ENCODE data around the gene MYO1D. TPM values are rescaled to one million over a fixed set of nuclear protein-coding genes. Genes with fewer than 3 reads are reported as not detected.

MYO1D gene
- total RNA-seq, 1 donor: 160 TPM

DNA sequence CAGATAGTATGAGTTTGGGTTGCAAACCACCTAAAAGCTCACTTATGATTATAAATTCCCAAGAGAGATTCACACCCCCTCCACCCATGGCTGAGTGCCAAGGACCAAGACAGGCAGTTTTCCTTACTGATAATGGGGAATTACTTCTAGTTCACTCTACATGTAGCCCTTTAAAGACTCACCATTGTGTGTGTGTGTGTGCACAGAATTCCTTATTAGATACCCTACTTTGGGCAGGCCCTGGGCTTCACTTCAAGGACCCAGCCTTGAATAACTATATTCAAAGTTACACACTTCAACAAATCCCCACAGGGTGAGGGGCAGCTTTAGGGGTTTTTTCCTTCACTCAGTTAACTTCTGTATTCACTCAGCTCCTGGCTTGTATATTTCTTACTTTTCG is 143.5 kb downstream of the MYO1D start:
- no peaks in the 10 kb centered on the region for H3K27me3 ChIP-seq (ENCODE audit: insufficient read depth, low read length)
- no peaks in the 10 kb centered on the region for H3K9me3 ChIP-seq (ENCODE audit: low read depth, low read length)
- H4K20me1 ChIP-seq (ENCODE audit: insufficient read depth, low read length): no peaks in the 10 kb centered on the region
- no peak overlapping the region for H3K27ac ChIP-seq (ENCODE audit: low read depth, low read length)
- TF ChIP-seq, protein P1, sequence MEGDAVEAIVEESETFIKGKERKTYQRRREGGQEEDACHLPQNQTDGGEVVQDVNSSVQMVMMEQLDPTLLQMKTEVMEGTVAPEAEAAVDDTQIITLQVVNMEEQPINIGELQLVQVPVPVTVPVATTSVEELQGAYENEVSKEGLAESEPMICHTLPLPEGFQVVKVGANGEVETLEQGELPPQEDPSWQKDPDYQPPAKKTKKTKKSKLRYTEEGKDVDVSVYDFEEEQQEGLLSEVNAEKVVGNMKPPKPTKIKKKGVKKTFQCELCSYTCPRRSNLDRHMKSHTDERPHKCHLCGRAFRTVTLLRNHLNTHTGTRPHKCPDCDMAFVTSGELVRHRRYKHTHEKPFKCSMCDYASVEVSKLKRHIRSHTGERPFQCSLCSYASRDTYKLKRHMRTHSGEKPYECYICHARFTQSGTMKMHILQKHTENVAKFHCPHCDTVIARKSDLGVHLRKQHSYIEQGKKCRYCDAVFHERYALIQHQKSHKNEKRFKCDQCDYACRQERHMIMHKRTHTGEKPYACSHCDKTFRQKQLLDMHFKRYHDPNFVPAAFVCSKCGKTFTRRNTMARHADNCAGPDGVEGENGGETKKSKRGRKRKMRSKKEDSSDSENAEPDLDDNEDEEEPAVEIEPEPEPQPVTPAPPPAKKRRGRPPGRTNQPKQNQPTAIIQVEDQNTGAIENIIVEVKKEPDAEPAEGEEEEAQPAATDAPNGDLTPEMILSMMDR (IDR thresholded peaks at IDR 0.05; ENCODE audit: extremely low read depth, low read depth, low read length): no peak
- no peaks in the 10 kb centered on the region for H3K36me3 ChIP-seq (ENCODE audit: insufficient read depth, low read length)
- no peak overlapping the region for H3K4me3 ChIP-seq (ENCODE audit: insufficient read depth, low read length)
- no peaks in the 10 kb centered on the region for H3K79me2 ChIP-seq (ENCODE audit: insufficient read depth, low read length)
- H3K4me1 ChIP-seq (ENCODE audit: insufficient read depth, low read length): no peaks in the 10 kb centered on the region
- no peak for DNase-seq (ENCODE audit: insufficient read length, low spot score, missing footprints)
- H3K4me2 ChIP-seq (ENCODE audit: insufficient read depth, low read length): no peak overlapping the region
- no peak overlapping the region for H2AFZ ChIP-seq (ENCODE audit: low read length)

DNA sequence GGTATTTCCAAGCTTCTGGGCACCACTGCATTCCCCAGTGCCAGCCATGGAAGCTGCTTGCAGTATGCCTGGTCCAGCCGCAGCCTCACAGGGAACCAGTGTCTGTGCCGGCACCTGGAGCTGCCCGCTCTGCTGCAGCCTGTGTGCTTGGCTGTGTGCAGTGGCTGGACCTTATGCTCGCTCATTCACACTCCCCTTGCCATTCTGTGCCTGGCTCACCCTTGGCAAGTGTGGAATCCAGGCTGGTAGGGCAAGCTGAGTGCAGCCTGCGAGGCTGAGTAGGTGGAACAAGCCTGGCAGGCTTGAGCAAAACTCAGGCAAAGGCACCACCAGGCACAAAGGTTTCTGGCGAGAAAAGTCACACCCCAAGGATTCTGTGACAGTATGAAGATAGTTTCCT is 144.0 kb downstream of the MYO1D start:
- Histone ChIP-seq H3K27me3 (ENCODE audit: insufficient read depth, low read length) (no peaks in the 10 kb centered on the region), H3K4me2 (ENCODE audit: insufficient read depth, low read length) (no peak overlapping the region), H3K27ac (ENCODE audit: low read depth, low read length) (no peak overlapping the region), H3K9me3 (ENCODE audit: low read depth, low read length) (no peaks in the 10 kb centered on the region), H3K36me3 (ENCODE audit: insufficient read depth, low read length) (no peaks in the 10 kb centered on the region), H3K79me2 (ENCODE audit: insufficient read depth, low read length) (no peaks in the 10 kb centered on the region), H3K4me1 (ENCODE audit: insufficient read depth, low read length) (no peaks in the 10 kb centered on the region), H3K4me3 (ENCODE audit: insufficient read depth, low read length) (no peak overlapping the region), H2AFZ (ENCODE audit: low read length) (no peak overlapping the region), H4K20me1 (ENCODE audit: insufficient read depth, low read length) (no peaks in the 10 kb centered on the region)
- TF ChIP-seq, protein P1 (IDR thresholded peaks at IDR 0.05; ENCODE audit: extremely low read depth, low read depth, low read length): no peak
- no peak for DNase-seq (ENCODE audit: insufficient read length, low spot score, missing footprints)

DNA sequence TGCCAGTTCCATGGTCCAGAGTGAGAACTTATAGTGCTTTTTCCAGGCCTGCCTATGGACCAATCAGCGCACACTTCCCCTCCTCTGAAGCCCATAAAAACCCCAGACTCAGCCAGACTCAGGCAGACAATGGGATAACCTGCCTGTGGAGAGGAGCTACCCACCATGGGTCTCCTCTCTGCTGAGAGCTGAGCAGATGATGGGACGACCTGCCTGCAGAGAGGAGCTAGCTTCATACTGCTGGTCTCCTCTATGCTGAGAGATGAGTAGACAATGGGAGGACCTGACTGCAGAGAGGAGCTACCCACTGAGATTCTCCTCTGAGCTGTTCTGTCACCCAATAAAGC is 144.7 kb downstream of the MYO1D start:
- H2AFZ ChIP-seq (ENCODE audit: low read length): no peak overlapping the region
- no peak overlapping the region for H3K4me3 ChIP-seq (ENCODE audit: insufficient read depth, low read length)
- no peaks in the 10 kb centered on the region for H3K79me2 ChIP-seq (ENCODE audit: insufficient read depth, low read length)
- TF ChIP-seq, protein P1 (IDR thresholded peaks at IDR 0.05; ENCODE audit: extremely low read depth, low read depth, low read length): no peak
- no peak overlapping the region for H3K4me2 ChIP-seq (ENCODE audit: insufficient read depth, low read length)
- H4K20me1 ChIP-seq (ENCODE audit: insufficient read depth, low read length): no peaks in the 10 kb centered on the region
- H3K27me3 ChIP-seq (ENCODE audit: insufficient read depth, low read length): no peaks in the 10 kb centered on the region
- H3K4me1 ChIP-seq (ENCODE audit: insufficient read depth, low read length): no peaks in the 10 kb centered on the region
- no peaks in the 10 kb centered on the region for H3K36me3 ChIP-seq (ENCODE audit: insufficient read depth, low read length)
- H3K9me3 ChIP-seq (ENCODE audit: low read depth, low read length): no peaks in the 10 kb centered on the region
- no peak overlapping the region for H3K27ac ChIP-seq (ENCODE audit: low read depth, low read length)
- DNase-seq (ENCODE audit: insufficient read length, low spot score, missing footprints): no peak

DNA sequence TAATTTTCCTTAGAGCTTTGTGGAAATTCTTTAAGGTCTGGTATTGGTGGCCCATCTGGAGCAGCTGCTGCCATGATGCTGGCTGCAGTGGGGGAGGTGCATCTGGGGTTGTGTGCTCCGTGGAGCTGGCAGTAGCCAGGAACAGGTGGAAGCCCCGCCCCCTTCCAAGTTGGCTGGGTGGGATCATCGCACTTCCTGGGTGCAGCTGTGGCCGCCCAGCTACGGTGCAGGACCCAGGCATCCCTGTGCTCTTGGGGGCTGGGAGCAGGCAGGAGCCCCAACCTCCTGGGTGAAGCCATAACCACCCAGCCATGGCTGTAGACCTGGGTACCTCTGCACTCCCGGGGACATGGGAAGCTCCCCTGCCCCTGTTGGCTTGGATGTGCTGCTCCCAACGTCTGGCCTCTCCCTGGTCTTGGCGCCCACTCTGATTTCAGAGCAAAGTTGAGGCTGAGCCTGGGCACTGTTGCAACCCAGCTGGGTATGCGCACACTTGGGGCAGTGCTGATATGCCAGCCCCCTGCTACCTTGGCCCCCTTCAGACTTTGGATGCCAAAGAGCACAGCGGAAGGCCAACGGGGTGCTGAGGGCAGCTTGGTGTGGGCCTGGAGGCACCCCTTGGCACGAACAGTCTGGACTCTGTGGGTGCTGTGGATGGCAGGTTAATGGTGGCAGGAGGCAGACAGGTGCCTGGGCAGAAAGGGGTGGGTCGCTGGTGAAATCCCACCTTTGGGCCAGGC is 145.2 kb downstream of the MYO1D start:
- H3K4me2 ChIP-seq (ENCODE audit: insufficient read depth, low read length): no peak overlapping the region
- no peak overlapping the region for H3K4me3 ChIP-seq (ENCODE audit: insufficient read depth, low read length)
- no peak overlapping the region for H2AFZ ChIP-seq (ENCODE audit: low read length)
- H3K9me3 ChIP-seq (ENCODE audit: low read depth, low read length): no peaks in the 10 kb centered on the region
- H3K27me3 ChIP-seq (ENCODE audit: insufficient read depth, low read length): no peaks in the 10 kb centered on the region
- no peaks in the 10 kb centered on the region for H4K20me1 ChIP-seq (ENCODE audit: insufficient read depth, low read length)
- H3K4me1 ChIP-seq (ENCODE audit: insufficient read depth, low read length): no peaks in the 10 kb centered on the region
- H3K27ac ChIP-seq (ENCODE audit: low read depth, low read length): no peak overlapping the region
- H3K79me2 ChIP-seq (ENCODE audit: insufficient read depth, low read length): no peaks in the 10 kb centered on the region
- TF ChIP-seq, protein P1 (IDR thresholded peaks at IDR 0.05; ENCODE audit: extremely low read depth, low read depth, low read length): no peak
- no peaks in the 10 kb centered on the region for H3K36me3 ChIP-seq (ENCODE audit: insufficient read depth, low read length)
- DNase-seq (ENCODE audit: insufficient read length, low spot score, missing footprints): no peak

Measured in osteoblast (primary cell).